ENCODE results near the gene KNOP1. TPM values are rescaled to one million over a fixed set of nuclear protein-coding genes. Genes with fewer than 3 reads are reported as not detected.

KNOP1 gene
- polyA plus RNA-seq, 3 donors = 1.5 to 2.8 (median 2.4) TPM

DNA sequence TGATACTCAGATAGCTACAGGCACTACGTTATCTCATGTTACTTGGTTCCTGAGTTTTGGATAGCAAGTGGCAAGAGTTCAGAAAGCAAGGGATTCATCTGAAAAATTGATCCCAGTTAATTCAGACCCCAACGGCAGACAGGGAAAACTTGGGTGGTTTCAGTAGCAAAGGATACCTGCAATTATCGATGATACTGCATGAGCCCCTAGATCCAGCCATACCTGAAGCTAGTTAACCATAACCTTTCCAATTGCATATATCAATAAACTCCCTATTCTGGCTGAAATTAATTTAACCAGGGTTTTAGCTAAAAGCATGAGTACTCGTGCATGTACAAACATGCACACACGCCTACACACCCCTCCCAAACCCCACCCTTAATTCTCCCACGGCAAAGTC lies 4.3 kb downstream of the KNOP1 start:
- intact Hi-C loops (cut with micrococcal nuclease) = loop anchor here in 1 of 2 donors (10.0 kb wide), 1 partner anchor 649 kb away; the partner anchor contains the start of gene COQ7
- peaks cover 7% of the 10 kb centered on the region for H3K79me2 ChIP-seq (ENCODE audit: insufficient read depth, low read length)
- no peak overlapping the region for H3K4me3 Mint-ChIP-seq

DNA sequence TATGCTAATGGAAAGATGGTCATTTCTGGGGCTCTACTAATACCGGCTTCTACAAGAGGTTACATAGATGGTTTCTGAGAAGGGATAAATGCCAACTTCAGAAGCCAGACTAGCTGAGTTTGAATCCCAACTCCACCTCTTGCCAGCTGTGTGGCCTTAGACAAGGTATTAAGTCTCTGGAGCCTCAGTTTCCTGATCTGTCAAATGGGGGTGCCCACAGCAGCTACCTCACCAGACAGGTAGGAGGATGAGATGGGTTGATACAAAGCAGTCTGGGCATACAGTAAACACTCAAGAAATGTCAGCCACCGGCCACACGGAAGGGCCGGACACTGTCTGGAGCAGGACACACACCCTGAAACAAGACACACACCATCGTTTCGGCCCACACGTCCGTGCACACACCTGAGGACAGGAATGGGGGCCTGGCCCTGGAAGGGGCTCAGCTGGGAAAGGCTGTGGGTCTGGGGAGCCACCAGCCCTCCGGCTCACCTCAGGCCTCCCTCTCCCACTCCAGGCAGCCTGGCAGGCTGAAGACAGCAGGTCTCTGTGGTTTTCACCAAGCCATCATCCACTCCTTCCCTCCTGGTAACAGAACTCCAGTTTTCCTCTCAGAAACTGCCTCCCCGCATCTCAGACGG lies 5.5 kb downstream of the KNOP1 start:
- Histone ChIP-seq H3K79me2 (ENCODE audit: insufficient read depth, low read length) (peaks cover 3% of the 10 kb centered on the region), H3K27ac (ENCODE audit: low read depth in 1 of 2, low read length in 2 of 2) (no peak overlapping the region), H3K9ac (ENCODE audit: insufficient read depth, low read length, poor library complexity, severe bottlenecking) (no peak overlapping the region), H3K4me3 (replicated peaks in 1 of 3; ENCODE audit: low read depth in 2 of 3, low read length in 3 of 3) (no peak overlapping the region), H3K4me1 (ENCODE audit: control insufficient read depth in 1 of 2, insufficient read depth in 2 of 2, low read length in 2 of 2) (peaks cover 6 to 9% of the 10 kb centered on the region in 2 donors), H3K4me2 (replicated peaks; ENCODE audit: extremely low read depth, low read length, poor library complexity, severe bottlenecking) (no peak overlapping the region), H3K36me3 (replicated peaks in 1 of 2; ENCODE audit: control insufficient read depth in 1 of 2, insufficient read depth in 2 of 2, low read length in 2 of 2) (peaks cover 27 to 45% of the 10 kb centered on the region in 2 donors), H3K27me3 (ENCODE audit: control insufficient read depth in 2 of 2, insufficient read depth in 2 of 2, low read length in 2 of 2) (no peaks in the 10 kb centered on the region), H4K20me1 (ENCODE audit: insufficient read depth, low read length) (no peaks in the 10 kb centered on the region), H3K9me3 (replicated peaks in 1 of 2; ENCODE audit: control insufficient read depth in 1 of 2, insufficient read depth in 1 of 2, low read length in 2 of 2) (no peaks in the 10 kb centered on the region), H2AFZ (ENCODE audit: insufficient read depth, low read depth, low read length, poor library complexity, severe bottlenecking) (no peak overlapping the region)
- H3K4me3 Mint-ChIP-seq = no peak overlapping the region
- intact Hi-C loops (cut with micrococcal nuclease) = loop anchor here in 1 of 2 donors (10.0 kb wide), 1 partner anchor 648 kb away; the partner anchor contains the start of gene COQ7
- peaks cover 14% of the 10 kb centered on the region for H3K4me1 Mint-ChIP-seq
- H3K9me3 Mint-ChIP-seq = no peaks in the 10 kb centered on the region
- peaks cover 45 to 46% of the 10 kb centered on the region in 2 donors for H3K36me3 Mint-ChIP-seq
- H3K27ac Mint-ChIP-seq = no peak overlapping the region
- DNase-seq = no peak
- 91% methylated on average over 6 of the region's 11 CpGs for WGBS (ENCODE audit: insufficient coverage)
- TF ChIP-seq, protein P1, sequence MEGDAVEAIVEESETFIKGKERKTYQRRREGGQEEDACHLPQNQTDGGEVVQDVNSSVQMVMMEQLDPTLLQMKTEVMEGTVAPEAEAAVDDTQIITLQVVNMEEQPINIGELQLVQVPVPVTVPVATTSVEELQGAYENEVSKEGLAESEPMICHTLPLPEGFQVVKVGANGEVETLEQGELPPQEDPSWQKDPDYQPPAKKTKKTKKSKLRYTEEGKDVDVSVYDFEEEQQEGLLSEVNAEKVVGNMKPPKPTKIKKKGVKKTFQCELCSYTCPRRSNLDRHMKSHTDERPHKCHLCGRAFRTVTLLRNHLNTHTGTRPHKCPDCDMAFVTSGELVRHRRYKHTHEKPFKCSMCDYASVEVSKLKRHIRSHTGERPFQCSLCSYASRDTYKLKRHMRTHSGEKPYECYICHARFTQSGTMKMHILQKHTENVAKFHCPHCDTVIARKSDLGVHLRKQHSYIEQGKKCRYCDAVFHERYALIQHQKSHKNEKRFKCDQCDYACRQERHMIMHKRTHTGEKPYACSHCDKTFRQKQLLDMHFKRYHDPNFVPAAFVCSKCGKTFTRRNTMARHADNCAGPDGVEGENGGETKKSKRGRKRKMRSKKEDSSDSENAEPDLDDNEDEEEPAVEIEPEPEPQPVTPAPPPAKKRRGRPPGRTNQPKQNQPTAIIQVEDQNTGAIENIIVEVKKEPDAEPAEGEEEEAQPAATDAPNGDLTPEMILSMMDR (IDR thresholded peaks at IDR 0.05) = no peak
- H3K27me3 Mint-ChIP-seq (ENCODE audit: low read depth in 3 of 3) = no peaks in the 10 kb centered on the region

More for the DNA sequence above, 4.3 kb downstream of the KNOP1 start:
- TF ChIP-seq, protein P1 (IDR thresholded peaks at IDR 0.05) = no peak
- no peaks in the 10 kb centered on the region for H3K9me3 Mint-ChIP-seq
- peaks cover 10 to 16% of the 10 kb centered on the region in 2 donors for H3K4me1 ChIP-seq (ENCODE audit: control insufficient read depth in 1 of 2, insufficient read depth in 2 of 2, low read length in 2 of 2)
- DNase-seq = no peak
- H2AFZ ChIP-seq (ENCODE audit: insufficient read depth, low read depth, low read length, poor library complexity, severe bottlenecking) = no peak overlapping the region
- no peaks in the 10 kb centered on the region for H3K27me3 ChIP-seq (ENCODE audit: control insufficient read depth in 2 of 2, insufficient read depth in 2 of 2, low read length in 2 of 2)
- H3K4me3 ChIP-seq (replicated peaks in 1 of 3; ENCODE audit: low read depth in 2 of 3, low read length in 3 of 3) = no peak overlapping the region
- no peak overlapping the region for H3K4me2 ChIP-seq (replicated peaks; ENCODE audit: extremely low read depth, low read length, poor library complexity, severe bottlenecking)
- no peak overlapping the region for H3K27ac ChIP-seq (ENCODE audit: low read depth in 1 of 2, low read length in 2 of 2)
- peaks cover 16% of the 10 kb centered on the region for H3K4me1 Mint-ChIP-seq
- H4K20me1 ChIP-seq (ENCODE audit: insufficient read depth, low read length) = no peaks in the 10 kb centered on the region
- H3K36me3 ChIP-seq (replicated peaks in 1 of 2; ENCODE audit: control insufficient read depth in 1 of 2, insufficient read depth in 2 of 2, low read length in 2 of 2) = peaks cover 24 to 40% of the 10 kb centered on the region in 2 donors
- H3K9ac ChIP-seq (ENCODE audit: insufficient read depth, low read length, poor library complexity, severe bottlenecking) = no peak overlapping the region
- no peaks in the 10 kb centered on the region for H3K27me3 Mint-ChIP-seq (ENCODE audit: low read depth in 3 of 3)
- H3K9me3 ChIP-seq (replicated peaks in 1 of 2; ENCODE audit: control insufficient read depth in 1 of 2, insufficient read depth in 1 of 2, low read length in 2 of 2) = no peaks in the 10 kb centered on the region
- WGBS (ENCODE audit: insufficient coverage) = 96% methylated on average over 6 of the region's 6 CpGs
- no peak overlapping the region for H3K27ac Mint-ChIP-seq
- H3K36me3 Mint-ChIP-seq = peaks cover 41% of the 10 kb centered on the region in 2 donors
